GM21723 (cell line): ENCODE data around the gene NMT1.

Experiments used
- ATAC-seq: cut with Tn5 transposase; IDR thresholded peaks from one replicate; pipeline ENCODE4 v1.9.1; 2021; ENCODE audit warnings: mild to moderate bottlenecking, moderate library complexity; ENCODE audit not compliant: unreplicated experiment

The NMT1 gene

DNA sequence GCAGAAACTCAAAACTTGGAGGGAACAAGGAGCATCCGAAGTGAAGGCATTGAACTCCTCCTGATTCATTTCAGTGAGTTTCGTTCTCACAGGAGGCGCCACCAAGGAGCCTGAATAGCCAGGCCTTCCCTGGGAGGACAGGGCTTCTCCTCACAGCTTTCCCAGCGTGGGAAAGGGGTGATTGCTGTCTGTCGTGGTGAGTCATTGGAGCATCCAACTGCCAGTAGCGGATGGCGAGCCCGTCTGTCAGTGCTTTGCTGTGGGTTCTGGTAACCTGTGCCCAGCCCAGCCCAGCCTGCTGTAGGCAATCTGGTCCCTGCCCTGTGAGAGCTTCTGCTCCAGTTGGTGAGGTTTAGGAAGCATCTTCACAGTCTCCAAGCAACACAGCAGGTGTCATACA lies 42.9 kb downstream of the NMT1 start:
- no peak for ATAC-seq

DNA sequence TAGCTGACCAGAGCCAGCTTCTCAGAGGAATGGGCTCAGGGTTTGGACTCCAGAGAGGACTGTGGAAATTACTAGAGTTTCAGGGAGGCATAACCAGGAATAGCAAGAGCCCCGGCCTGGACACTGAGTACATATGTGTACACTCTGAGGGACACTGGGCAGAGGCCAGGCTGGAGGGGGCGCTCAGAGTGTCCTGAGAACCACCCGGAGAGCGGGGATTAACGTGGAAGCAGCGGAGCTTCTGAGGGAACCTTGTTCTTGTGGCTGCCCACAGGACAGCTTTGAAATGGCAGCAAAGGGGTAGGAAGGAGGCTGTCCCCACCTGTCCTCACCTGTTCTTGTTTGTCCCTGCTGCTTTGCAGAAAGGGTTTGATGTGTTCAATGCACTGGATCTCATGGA lies 43.4 kb downstream of the NMT1 start:
- no peak for ATAC-seq

DNA sequence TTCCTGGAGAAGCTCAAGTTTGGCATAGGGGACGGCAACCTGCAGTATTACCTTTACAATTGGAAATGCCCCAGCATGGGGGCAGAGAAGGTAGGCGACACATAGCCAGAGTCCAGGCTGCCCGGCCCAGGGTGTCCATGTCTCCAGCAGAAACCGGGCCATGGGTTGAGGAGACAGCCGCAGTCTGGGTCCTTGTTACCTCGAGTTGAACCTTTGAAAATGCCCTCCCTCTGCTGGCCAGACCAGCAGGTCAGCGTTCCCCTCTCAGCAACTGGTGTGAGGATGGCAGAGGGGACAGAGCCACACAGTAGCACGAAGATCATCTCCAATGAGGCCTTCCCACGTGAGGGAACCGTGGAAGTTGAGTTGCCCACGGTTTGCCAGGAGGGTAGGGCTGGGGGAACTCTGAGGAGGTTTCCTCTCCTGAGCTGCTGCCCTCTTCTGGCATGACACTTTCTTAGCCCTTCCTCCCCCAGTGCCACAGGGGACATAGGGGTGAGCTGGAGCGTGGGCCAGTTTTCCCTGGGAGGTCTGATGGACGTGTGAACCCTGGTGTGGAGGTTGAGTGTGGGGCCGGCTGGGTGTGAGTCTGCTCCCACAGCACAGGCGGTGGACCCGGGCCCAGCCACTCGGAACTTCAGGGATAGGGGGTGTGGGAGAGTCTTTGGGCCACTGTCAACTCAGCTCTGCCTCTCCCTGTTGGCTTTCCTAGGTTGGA lies 43.9 kb downstream of the NMT1 start:
- no peak for ATAC-seq

DNA sequence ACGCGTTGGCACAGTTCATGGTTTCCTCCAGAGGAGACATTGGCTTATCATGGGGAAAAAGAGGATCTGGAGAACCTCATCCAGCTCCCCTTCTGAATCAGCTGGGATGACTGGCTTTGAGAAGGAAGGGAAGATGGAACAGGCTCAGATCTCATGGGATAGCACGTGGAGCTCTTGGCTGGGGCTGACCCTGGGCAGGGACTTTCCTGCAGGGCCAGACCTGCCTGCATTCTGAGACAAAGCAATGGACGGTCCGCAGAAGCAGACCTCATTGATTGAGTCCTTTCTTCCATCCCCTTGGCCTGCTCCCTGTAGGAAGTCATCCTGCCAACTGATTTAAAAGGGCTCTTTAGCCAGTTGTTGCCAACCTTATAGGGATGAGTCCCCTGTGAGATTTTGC lies 45.0 kb downstream of the NMT1 start:
- ATAC-seq, result no peak

DNA sequence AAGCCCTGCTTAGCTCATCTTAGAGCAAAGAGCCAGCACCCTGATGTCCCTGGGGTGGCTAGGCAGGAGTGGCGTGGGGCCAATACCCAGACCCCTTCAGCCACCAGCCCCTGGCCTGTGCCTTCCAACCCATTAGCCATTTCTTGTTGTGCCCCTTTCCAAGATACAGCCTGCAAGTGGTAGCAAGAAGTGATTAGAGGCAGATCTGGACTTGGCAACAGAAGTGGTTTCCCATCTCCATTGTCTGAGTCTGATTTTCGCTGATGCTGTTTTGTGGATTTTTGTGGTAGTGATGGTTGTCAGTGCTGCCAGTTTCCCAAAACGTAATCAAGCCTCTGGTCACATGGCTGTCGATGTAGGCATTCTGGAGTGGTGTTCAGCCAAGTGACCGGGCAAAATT lies 45.5 kb downstream of the NMT1 start:
- no peak for ATAC-seq

DNA sequence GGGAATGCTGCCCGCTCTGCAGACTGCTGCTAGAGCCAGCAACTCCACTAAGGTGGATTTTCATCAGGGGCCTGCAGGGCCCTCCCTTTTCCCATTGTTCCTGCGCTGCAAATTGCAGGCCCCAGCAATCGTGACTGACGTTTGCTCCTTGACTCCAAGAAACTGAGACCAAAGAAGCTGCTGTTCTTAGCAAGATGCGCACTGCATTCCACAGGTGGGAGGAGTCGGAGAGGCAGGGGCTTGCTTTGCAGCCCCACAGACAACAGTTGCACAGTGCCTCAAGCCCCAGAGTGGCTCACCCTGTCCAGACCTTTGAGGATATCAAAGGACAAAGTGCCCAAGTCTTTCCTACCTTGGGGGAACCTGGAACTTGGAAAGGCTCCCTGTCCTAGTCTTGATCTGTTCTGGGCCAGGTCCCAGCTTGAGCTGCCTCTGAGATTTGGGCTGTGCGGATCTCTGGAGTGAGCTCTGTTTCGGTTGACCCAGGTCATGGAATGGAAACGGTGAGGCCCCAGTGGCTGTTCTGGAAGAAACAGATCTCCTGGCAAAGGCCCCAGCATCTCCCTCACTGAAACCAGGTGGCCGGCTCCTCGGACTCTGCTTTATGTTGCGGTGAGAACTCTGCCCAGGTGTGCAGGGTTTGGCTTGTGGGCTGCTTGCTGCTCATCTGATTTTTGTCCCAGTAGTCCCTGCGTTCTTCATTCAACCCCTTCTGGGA lies 46.3 kb downstream of the NMT1 start:
- no peak for ATAC-seq

DNA sequence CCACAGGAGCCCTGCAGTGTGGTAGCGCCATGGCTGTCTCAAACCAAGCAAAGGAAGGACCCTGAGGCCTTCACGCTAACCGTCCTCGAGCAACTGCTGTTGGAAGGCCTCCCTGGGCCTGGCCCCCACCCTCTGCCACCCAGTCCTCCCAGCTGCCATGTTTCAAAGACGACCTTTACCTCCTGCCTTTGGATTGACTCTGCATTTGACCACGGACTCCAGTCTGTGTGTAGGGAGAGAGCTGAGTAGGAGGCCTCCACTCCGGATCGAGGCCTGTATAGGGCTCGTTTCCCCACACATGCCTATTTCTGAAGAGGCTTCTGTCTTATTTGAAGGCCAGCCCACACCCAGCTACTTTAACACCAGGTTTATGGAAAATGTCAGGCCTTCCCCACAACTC lies 46.9 kb downstream of the NMT1 start:
- no peak for ATAC-seq

DNA sequence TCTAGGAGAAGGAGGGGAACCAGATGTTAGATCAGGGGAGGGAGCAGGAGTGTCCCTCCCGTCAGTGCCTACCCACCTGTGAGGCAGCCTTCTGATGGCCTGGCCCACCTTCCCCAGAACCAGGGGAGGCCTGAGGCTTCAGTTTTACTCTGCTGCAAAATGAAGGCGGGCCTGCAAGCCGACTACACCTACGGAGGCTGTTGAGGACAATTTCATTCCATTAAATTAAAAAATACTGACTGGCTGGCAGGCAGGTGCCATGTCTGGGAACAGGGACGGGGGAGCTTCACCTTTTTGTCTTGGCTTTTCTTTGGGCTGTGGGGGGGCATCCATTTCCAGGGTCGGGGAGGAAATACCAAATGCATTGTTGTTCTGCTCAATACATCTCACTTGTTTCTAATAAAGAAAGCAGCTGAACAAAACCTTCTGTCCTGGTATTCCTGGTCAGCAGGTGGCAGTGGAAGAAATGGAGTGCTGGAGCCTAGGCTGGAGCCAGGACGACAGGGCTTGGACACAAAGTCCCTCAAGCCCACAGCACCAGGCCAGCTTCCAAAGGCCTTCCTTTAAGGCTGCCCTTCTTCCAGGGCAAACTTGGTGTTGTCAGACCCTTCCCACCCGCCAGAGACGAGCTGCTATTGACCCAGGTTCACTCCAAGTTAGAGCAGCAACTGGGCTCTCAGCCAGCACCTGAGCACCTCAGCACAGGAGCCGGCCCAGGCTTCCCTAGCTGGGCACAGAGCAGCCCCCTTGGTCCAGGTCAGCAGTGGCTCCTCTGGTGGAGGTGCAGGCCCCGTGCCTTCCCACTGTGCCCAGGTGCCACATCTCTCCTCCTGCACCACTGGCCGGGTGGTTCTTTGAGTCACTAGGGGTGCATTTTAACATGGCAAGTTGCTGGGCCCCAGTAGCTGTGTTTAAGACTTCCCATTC lies 47.7 kb downstream of the NMT1 start:
- no peak for ATAC-seq

DNA sequence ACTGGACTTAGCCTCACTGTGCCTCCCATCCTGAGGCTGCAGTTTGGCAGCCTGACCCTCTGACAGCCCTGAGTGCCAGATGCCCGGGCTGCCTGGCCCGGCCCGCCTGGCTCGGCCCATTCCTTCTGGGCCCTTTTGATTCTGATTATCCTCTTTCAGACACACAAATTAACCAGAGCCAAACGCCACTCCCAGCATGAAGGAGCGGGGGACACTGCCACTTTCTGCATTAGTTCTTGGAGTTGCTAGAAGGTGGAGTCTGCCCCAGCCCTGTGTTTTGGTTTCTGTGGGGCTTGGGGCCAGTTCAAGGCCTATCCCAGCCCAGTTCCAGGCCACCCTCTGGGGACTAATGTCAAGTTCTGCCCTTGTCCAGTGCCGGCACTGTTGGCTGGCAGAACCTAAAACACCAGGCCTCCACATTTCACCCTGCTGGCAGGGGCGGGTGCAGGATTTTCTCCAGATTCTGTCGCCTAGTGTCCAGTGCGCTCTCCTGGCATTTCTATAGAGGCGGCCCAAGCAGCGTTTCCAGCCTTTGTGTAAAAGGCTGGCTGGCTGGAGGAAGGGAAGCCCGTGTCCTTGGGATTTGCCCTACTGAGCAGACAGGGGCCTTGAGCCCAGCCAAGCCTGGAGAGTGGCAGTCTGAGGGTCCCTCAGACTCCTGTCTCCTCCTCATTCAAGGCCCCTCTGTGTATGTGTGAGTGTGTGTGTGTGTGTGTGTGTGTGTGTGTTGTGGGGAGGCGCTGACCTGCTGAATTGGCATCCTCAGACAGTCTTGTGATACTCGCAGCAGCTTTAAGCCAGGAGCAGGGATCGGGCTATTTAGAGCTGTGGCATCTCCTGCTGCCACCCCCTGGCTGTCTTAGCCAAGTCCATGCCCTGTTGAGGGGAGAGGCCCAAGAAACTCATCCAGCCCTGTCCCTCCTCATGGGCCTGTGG lies 49.8 kb downstream of the NMT1 start:
- ATAC-seq, result no peak

DNA sequence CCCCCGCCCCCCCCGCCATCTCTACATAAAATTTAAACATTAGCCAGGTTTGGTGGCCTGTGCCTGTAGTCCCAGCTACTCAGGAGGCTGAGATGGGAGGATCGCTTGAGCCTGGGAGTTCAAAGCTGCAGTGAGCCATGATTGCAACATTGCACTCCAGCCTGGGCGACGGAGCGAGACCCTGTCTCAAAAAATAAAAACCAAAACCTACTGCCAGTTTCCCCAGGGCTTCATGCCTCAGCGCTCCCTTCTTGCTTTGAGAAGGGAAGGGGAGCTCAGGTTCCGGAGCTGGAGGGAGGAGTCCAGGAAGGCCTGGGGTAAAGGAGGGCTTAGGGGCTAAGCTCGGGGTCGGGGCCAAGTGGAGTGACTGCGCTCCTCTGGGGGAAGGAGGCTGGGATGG lies 50.7 kb downstream of the NMT1 start:
- no peak for ATAC-seq

DNA sequence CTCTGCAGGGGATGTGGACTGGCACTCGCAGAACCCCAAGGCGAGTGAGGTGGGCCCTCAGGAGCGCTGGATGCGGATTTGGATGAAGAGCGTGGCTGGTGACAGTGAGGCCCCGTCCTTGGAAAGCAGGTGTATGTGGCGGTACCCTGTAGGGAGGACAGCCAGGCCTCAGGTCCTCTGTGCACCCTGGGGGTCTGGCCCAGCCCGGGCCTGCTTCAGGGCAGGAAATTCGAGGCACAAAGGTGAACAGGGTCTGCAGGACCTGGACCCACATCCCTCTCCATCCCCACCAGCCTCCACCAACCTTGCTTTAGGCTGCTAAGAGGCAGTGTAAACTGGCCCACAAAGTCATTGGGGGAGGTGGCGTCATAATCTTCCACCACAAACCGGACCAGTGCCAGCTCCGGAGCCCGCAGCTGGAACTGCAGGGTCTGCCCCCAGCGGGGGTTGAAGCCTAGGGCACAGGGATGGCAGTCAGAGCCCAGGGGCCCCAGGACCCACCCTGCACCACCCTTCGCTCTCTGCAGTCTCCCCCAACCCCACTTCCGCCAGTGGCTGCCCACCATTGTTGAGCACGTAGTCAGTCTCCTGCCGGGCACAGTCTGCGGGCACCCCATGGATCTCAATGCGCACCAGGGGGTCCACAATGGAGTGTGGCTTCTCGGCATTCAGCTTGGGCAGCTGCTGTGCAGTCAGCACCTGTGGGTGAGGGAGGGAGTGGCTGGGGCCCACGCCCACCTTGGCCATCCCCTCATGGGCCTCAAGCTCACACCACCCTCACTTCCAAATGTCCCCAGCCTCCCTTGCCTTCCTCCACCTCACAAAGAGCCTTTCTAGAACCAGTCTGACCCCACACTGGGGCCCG lies 51.7 kb downstream of the NMT1 start:
- no peak for ATAC-seq

DNA sequence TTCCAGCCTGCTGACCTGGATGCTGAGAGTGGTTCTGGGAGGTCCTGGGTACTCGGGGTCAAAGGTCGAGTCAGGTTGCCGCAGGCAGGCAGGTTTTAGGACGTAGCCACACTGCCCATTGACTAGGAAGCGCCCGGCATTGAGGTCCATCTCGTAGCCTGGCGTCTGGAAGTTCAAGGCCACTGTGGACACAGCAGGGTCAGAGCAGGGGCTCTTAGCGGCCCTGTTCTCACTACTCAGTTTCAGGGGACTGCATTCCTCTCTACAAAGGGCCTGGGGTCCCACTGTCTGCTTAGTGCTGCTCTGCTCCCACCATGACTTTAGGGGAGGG lies 52.3 kb downstream of the NMT1 start:
- ATAC-seq, result no peak

DNA sequence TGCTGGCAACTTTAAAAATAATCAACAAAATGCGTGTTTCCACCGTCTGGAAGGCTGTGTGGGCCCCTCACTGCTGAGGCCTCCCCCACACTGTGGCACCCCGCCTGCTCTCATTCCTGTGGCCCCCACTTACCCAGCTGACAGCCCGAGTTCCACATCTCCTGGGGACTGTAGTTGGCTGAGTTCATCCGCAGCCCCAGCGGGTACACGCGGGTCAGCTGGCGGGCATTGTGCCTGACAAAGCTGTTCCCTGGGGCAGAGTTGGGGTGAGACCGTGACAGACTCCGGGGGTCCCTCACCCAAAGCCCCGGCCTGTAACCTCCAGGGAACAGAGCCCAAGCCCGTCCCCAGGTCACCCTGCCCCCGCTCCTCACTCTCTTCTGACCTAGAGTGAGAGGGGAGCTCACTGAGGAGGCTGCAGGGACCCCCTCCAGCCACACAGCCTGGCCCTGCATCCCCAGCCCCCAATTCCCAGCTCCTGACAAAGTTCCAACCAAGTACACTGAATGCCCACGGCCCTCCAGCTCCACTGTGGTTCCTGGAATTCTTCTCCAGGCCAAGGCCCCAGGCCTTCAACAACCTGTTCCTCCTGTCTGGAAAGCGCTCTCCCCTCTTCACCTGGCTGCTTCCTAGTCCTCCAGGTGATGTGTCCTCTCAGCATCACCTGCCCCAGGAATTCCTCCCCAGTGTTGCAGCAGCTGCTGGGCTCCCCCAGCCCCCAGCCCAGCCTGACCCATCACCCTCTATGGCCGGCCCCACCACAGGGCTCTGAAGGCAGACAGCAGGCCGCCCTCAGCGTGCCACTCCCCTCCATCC lies 53.2 kb downstream of the NMT1 start:
- no peak for ATAC-seq

DNA sequence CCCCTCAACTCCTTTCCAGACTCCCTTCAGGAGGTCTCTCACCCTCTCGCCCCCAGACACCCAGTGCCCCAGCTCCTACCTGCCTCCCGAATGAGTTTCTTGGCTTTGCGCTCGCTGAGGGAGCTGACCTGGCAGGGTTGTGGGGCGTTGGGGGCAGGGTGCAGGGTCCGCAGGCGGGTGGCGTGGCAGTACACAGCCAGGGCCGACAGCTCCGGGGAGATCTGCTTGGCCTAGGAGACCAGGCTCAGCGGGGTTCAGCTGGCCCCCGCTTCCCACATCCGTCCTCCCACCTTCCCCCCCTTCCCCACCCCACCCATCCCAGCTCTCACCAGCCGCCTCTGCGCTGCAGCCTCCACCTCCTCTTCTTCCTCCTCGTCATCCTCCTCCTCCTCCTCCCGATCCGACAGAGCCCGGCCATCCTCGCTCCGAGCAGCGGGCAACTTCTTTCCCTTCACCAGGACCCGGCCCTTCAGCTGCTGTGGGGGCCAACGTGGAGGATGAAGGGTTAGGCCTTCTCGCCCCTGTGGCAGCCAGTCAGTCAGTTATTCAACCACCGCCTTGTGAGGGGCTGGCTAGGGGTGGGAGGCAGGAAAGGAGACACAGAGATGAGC lies 54.0 kb downstream of the NMT1 start:
- no peak for ATAC-seq

DNA sequence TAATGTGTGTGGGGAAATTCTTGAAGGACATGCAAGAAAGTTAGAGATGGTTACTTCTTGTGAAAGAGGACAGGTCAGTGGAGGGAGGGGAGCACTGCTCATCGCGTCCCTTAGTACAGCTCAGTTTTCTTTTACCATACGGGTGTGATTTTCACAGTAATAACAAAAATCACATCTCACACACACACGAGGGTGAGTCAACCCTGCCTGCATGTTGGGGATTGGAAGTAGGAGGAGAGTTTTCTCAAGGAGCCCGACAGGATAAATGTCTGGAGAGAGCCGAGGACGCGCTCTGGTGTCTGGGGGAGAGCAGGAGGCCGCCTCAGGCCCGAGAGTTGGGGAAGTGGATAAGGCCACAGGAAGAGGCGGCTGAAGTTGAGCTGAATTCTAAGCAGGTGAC lies 54.8 kb downstream of the NMT1 start:
- ATAC-seq, result no peak

DNA sequence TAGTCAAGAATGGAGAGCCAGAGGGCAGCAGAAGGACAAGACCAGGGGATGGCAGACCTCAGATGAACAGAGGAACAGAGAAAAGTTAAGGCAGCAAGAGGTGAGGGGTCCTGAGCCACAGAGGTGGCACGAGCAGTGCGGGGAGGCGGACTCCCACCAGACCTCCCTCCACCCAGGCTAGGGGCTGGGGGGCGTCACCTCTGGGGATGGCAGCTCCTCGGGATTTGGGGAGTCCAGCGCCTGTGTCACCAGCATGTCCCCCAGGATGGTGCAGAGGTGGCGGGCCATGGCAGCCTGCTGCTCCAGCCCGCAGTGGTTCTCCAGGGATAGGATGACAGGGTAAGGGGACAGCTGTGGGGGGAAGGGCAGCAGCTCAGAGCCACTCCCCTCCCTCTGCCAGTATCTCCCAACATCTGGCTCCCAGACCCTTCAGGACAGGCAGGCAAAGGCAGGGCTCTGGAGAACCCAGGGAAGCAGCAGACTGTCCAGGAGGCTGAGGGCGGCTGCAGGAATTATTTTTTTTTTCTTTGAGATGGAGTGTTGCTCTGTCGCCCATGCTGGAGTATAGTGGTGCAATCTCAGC lies 55.4 kb downstream of the NMT1 start:
- no peak for ATAC-seq

DNA sequence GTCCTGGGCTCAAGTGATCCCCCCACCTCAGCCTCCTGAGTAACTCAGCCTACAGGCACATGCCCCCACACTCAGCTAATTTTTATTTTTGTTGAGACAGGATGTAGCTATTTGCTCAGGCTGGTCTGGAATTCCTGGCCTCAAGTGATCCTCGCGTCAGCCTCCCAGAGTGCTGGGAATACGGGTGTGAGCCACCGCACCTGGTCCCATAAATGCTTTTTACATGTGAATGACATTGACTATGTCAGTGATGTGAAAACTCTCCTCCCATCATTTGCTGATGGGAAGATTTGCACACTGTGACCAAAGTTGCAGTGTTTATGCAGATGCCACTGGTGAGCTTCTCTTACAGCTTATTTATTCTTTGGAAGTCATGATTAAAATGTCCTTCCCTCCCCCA lies 56.2 kb downstream of the NMT1 start:
- ATAC-seq, result no peak
